Right atrium auricular region (tissue), 2 donors: Measurements from ENCODE around the gene PCDHGB5. TPM values are rescaled to one million over a fixed set of nuclear protein-coding genes. Genes with fewer than 3 reads are reported as not detected.

Experiments
- DNase-seq: peaks from one replicate; pipeline ENCODE4 v3.0.0-alpha.2; 2019; ENCODE audit warnings: low spot score
- H3K27ac ChIP-seq, 2 donors: fragments of 200-600 bp; sonication (generic); 1 replicate in 1 of 2; 2 replicates in 1 of 2; pipeline ENCODE4 v1.5.1; 2016 to 2019
- H3K27me3 ChIP-seq, 2 donors: fragments of 200-600 bp; sonication (generic); one replicate each; pipeline versions ENCODE4 v1.5.1 to v1.6.0; 2017 to 2019
- H3K36me3 ChIP-seq: fragments of 200-600 bp; sonication (generic); one replicate; pipeline ENCODE4 v1.5.1; 2016
- H3K4me1 ChIP-seq, 2 donors: fragments of 200-600 bp; sonication (generic); one replicate each; pipeline versions ENCODE4 v1.5.1 to v1.6.0; 2017 to 2019
- H3K4me3 ChIP-seq, 2 donors: fragments of 200-600 bp; sonication (generic); 1 replicate in 1 of 2; 2 replicates in 1 of 2; pipeline ENCODE4 v1.5.1; 2017 to 2019; ENCODE audit warnings: mild to moderate bottlenecking in 1 of 2, moderate library complexity in 1 of 2
- H3K9me3 ChIP-seq, 2 donors: fragments of 200-600 bp; sonication (generic); one replicate each; pipeline ENCODE4 v1.5.1; 2019
- total RNA-seq, 2 donors: library from RNA; depleted of rRNA; stranded (reverse); fragments of >200 nt; gene quantifications; one replicate each; pipeline ENCODE4 v1.1.0, GENCODE V29; 2016
- TF ChIP-seq, protein P1 (sequence below), 2 donors: fragments of 200-600 bp; sonication (generic); IDR thresholded peaks; one replicate each; pipeline ENCODE4 v1.5.1; 2019; ENCODE audit warnings: antibody characterized with exemption in 2 of 2

Gene PCDHGB5
- total RNA-seq, 2 donors from 2014 or later, result 9.7 TPM

DNA sequence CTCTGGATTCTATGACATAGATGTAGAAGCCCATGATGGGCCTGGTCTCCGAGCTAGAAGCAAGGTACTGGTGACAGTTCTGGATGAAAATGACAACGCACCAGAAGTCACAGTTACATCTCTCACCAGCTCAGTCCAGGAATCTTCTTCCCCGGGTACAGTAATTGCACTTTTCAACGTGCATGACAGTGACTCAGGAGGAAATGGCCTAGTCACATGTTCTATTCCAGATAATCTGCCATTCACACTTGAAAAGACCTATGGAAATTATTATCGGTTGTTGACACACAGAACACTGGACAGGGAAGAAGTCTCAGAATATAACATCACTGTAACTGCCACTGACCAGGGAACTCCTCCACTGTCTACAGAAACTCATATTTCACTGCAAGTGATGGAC, 41.6 kb upstream of the PCDHGB5 start:
- DNase-seq, result no peak
- H3K36me3 ChIP-seq, result no peaks in the 10 kb centered on the region
- no peak overlapping the region for H3K4me3 ChIP-seq
- H3K9me3 ChIP-seq, result peaks cover under 1 to 97% of the 10 kb centered on the region in 2 donors
- TF ChIP-seq, protein P1, sequence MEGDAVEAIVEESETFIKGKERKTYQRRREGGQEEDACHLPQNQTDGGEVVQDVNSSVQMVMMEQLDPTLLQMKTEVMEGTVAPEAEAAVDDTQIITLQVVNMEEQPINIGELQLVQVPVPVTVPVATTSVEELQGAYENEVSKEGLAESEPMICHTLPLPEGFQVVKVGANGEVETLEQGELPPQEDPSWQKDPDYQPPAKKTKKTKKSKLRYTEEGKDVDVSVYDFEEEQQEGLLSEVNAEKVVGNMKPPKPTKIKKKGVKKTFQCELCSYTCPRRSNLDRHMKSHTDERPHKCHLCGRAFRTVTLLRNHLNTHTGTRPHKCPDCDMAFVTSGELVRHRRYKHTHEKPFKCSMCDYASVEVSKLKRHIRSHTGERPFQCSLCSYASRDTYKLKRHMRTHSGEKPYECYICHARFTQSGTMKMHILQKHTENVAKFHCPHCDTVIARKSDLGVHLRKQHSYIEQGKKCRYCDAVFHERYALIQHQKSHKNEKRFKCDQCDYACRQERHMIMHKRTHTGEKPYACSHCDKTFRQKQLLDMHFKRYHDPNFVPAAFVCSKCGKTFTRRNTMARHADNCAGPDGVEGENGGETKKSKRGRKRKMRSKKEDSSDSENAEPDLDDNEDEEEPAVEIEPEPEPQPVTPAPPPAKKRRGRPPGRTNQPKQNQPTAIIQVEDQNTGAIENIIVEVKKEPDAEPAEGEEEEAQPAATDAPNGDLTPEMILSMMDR (IDR thresholded peaks at IDR 0.05), result no peak
- no peaks in the 10 kb centered on the region for H3K4me1 ChIP-seq
- no peak overlapping the region for H3K27ac ChIP-seq
- no peaks in the 10 kb centered on the region for H3K27me3 ChIP-seq

DNA sequence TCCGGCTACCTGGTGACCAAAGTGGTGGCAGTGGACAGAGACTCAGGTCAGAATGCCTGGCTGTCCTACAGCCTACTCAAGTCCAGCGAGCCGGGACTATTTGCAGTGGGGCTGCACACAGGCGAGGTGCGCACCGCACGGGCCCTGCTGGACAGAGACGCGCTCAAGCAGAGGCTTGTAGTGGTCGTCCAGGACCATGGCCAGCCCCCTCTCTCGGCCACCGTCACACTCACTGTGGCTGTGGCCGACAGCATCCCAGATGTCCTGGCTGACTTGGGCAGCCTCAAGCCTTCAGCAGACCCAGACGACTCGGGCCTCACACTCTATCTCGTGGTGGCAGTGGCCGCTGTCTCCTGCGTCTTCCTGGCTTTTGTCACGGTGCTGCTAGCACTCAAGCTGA, 40.8 kb upstream of the PCDHGB5 start:
- H3K36me3 ChIP-seq, result no peaks in the 10 kb centered on the region
- no peak overlapping the region for H3K27ac ChIP-seq
- H3K4me1 ChIP-seq, result no peaks in the 10 kb centered on the region
- peaks cover 5 to 97% of the 10 kb centered on the region in 2 donors for H3K9me3 ChIP-seq
- TF ChIP-seq, protein P1 (IDR thresholded peaks at IDR 0.05), result no peak
- H3K4me3 ChIP-seq, result no peak overlapping the region
- no peaks in the 10 kb centered on the region for H3K27me3 ChIP-seq
- DNase-seq, result no peak

DNA sequence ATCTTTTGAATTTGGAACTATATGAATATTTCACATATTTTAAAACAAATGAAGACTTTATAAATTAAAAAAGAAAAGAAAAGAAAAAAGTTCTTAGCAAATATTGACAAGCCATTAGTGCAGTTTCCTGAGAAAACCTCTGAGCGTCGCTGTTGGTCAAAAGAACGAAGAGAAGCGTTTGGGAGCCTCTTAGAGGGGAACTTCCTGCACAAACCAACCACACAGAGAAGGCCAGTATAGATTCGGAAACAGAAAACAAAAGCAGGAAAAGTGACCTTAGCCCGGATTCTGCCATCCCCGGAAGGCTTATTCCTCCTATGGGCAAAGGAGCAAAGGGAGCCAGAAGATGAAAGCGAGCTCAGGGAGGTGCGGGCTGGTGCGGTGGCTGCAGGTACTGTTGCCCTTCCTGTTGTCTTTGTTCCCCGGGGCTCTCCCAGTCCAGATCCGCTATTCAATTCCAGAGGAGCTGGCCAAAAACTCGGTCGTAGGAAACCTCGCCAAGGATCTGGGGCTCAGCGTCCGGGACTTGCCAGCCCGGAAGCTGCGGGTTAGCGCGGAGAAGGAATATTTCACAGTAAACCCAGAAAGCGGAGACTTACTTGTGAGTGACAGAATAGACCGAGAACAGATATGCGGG, 37.8 kb upstream of the PCDHGB5 start, which contains the start of gene PCDHGB2:
Gene PCDHGB2, plus strand, starts transcription at position 205 of the 637 bp plus-strand sequence. Its CDS starts 142 bp downstream, at position 347.
- H3K27ac ChIP-seq, result no peak within 1 kb of the TSS
- no peaks in the 10 kb centered on the region for H3K36me3 ChIP-seq
- TF ChIP-seq, protein P1 (IDR thresholded peaks at IDR 0.05), result peak; percentile 16 to 57
- H3K4me1 ChIP-seq, result no peaks in the 10 kb centered on the region
- H3K27me3 ChIP-seq, result no peaks in the 10 kb centered on the region
- DNase-seq, result no peak
- peaks cover 11 to 98% of the 10 kb centered on the region in 2 donors for H3K9me3 ChIP-seq
- peak within 1 kb of the TSS; percentile 25 to 28 for H3K4me3 ChIP-seq

DNA sequence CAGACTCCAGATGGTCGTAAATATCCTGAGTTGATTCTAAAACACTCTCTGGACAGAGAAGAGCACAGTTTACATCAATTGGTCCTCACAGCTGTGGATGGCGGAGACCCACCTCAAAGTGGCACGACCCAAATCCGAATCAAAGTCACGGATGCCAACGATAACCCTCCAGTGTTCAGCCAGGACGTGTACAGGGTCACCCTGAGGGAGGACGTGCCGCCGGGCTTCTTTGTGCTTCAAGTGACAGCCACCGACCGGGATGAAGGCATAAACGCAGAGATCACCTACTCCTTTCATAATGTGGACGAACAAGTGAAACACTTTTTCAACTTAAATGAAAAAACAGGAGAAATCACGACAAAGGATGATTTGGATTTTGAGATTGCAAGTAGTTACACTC, 37.1 kb upstream of the PCDHGB5 start:
- H3K9me3 ChIP-seq, result peaks cover 19 to 98% of the 10 kb centered on the region in 2 donors
- TF ChIP-seq, protein P1 (IDR thresholded peaks at IDR 0.05), result no peak
- no peaks in the 10 kb centered on the region for H3K4me1 ChIP-seq
- H3K27me3 ChIP-seq, result no peaks in the 10 kb centered on the region
- H3K27ac ChIP-seq, result no peak overlapping the region
- no peaks in the 10 kb centered on the region for H3K36me3 ChIP-seq
- H3K4me3 ChIP-seq, result no peak overlapping the region
- no peak for DNase-seq

DNA sequence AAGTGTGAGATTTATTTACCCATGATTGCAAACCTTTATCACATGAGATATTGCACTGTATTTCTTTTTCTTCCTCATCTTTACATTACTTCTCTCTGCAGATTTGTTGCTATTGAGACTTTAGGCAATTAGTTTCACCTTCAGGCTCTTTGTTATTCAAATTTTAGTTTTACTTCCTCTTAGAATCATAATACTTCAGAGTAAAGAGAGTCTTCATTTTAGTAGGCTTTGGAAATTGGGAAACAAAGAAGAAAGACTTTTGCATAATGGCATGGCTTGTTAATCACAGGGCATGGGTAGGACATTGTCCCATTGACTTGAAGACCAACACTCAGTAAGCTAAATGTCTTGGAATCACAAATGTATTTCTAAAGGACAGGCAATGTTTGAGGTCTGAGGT, 35.0 kb upstream of the PCDHGB5 start:
- Histone ChIP-seq H3K9me3 (peaks cover 22 to 96% of the 10 kb centered on the region in 2 donors), H3K27me3 (no peaks in the 10 kb centered on the region), H3K4me3 (no peak overlapping the region), H3K4me1 (no peaks in the 10 kb centered on the region), H3K27ac (no peak overlapping the region), H3K36me3 (no peaks in the 10 kb centered on the region)
- DNase-seq, result no peak
- TF ChIP-seq, protein P1 (IDR thresholded peaks at IDR 0.05), result no peak
